Panc1 (cell line): ENCODE data around the gene AGPAT4. TPM values are rescaled to one million over a fixed set of nuclear protein-coding genes. Genes with fewer than 3 reads are reported as not detected.

Experiments used
- ATAC-seq: fragments of 200-7000 bp; cut with Tn5 transposase; 2 replicates; pipeline ENCODE4 v1.9.1; 2020; ENCODE audit warnings: mild to moderate bottlenecking, moderate library complexity
- BruUV-seq: library from RNA; stranded (reverse); fragments of 400-500 nt; replicated peaks from 2 replicates; lab custom pipeline; 2021; lab: Mats Ljungman, UMichigan
- CTCF ChIA-PET: fragments of 300-600 bp; sonication (Branson Sonifier 250); formaldehyde crosslinking; loops from one replicate; lab custom pipeline; 2022; ENCODE audit warnings: antibody characterized with exemption; lab: Charles Lee
- POLR2A ChIA-PET: fragments of 300-600 bp; sonication (Branson Sonifier 250); formaldehyde crosslinking; loops from one replicate; lab custom pipeline; 2022; ENCODE audit warnings: antibody characterized with exemption; lab: Charles Lee
- DNase-seq: peaks from one replicate; pipeline ENCODE4 v3.0.0-alpha.2; 2010; ENCODE audit warnings: low read depth, low spot score
- H3K27ac ChIP-seq: 2 replicates; pipeline ENCODE4 v1.5.1; 2011; ENCODE audit warnings: mild to moderate bottlenecking, low read length, inconsistent platforms
- H3K27me3 ChIP-seq: fragments of 200-500 bp; sonication (Bioruptor generic); 2 replicates; pipeline ENCODE4 v1.6.0; 2014; ENCODE audit warnings: low read length, inconsistent platforms; ENCODE audit not compliant: control insufficient read depth, insufficient read depth
- H3K36me3 ChIP-seq: fragments of 200-500 bp; sonication (Bioruptor generic); 2 replicates; pipeline ENCODE4 v1.5.1; 2014; ENCODE audit warnings: inconsistent platforms, mild to moderate bottlenecking, low read length, moderate library complexity; ENCODE audit not compliant: control insufficient read depth, insufficient read depth
- H3K4me1 ChIP-seq: 2 replicates; pipeline ENCODE4 v1.5.1; 2011; ENCODE audit warnings: inconsistent platforms, mild to moderate bottlenecking, low read length, moderate library complexity; ENCODE audit not compliant: control insufficient read depth, insufficient read depth
- H3K4me3 ChIP-seq, 2 experiments: 2 replicates each; pipeline ENCODE4 v1.5.1; 2011 to 2012; ENCODE audit warnings: low read depth in 2 of 2, low read length in 2 of 2, mild to moderate bottlenecking in 2 of 2, inconsistent platforms in 1 of 2, moderate library complexity in 1 of 2
- H3K9me3 ChIP-seq: fragments of 200-500 bp; sonication (Bioruptor generic); 2 replicates; pipeline ENCODE4 v1.5.1; 2014; ENCODE audit warnings: low read depth, mild to moderate bottlenecking, inconsistent platforms, low read length, moderate library complexity; ENCODE audit not compliant: control insufficient read depth, insufficient read depth
- CTCF ChIP-seq: fragments of 450-650 bp; IDR thresholded peaks from 2 replicates; pipeline ENCODE4 v1.5.1; 2017; ENCODE audit warnings: mild to moderate bottlenecking
- POLR2AphosphoS5 ChIP-seq: IDR thresholded peaks from 2 replicates; pipeline ENCODE4 v1.6.1; 2012; ENCODE audit warnings: mild to moderate bottlenecking, low read depth, low read length, moderate library complexity
- SIN3A ChIP-seq: IDR thresholded peaks from 2 replicates; pipeline ENCODE4 v1.6.1; 2012; ENCODE audit warnings: low read depth, mild to moderate bottlenecking, low read length, moderate library complexity, borderline replicate concordance; ENCODE audit not compliant: insufficient read depth
- TCF7L2 ChIP-seq: IDR thresholded peaks from 2 replicates; pipeline ENCODE4 v1.6.1; 2011; ENCODE audit warnings: mild to moderate bottlenecking, low read depth, low read length, inconsistent platforms
- in situ Hi-C: cut with HindIII; loops from 2 replicates; pipeline ENCODE4 v1.10.0; 2016; ENCODE audit warnings: low sequenced_read_pairs, low pct_unique_long_range_greater_than_20kb
- intact Hi-C: fragments of 100-400 bp; cut with micrococcal nuclease; formaldehyde crosslinking; loops from one replicate; pipeline ENCODE4 v1.10.0; 2022; ENCODE audit not compliant: unreplicated experiment
- total RNA-seq: library from RNA; stranded (reverse); gene quantifications from one replicate; pipeline ENCODE4 v1.2.1, GENCODE V29; 2021; ENCODE audit not compliant: unreplicated experiment
- TF ChIP-seq, protein P1 (sequence below), 2 experiments: IDR thresholded peaks; 2 replicates each; pipeline ENCODE4 v1.6.1; 2011 to 2012; ENCODE audit warnings: low read depth in 2 of 2, control low read depth in 1 of 2, low read length in 1 of 2, mild to moderate bottlenecking in 1 of 2, moderate library complexity in 1 of 2; ENCODE audit not compliant: insufficient read depth in 1 of 2

The AGPAT4 gene
- total RNA-seq, 1 experiment from 2014 or later, result 12.9 TPM

GRCh38 chr6:161143663-161144430, 130.0 kb downstream of the AGPAT4 start:
- Histone ChIP-seq H3K9me3 (no peaks in the 10 kb centered on the region), H3K4me3 (no peak overlapping the region), H3K27ac (no peak overlapping the region), H3K4me1 (no peaks in the 10 kb centered on the region), H3K27me3 (no peaks in the 10 kb centered on the region), H3K36me3 (no peaks in the 10 kb centered on the region)
- in situ Hi-C loops (no loop called here), intact Hi-C loops (no loop called here)
- ATAC-seq, result no peak
- CTCF ChIA-PET, result interaction anchor here (0.5 kb wide), 1 partner anchor 55 kb away, joined by 3 read pairs; no protein-coding TSS in a partner anchor
- BruUV-seq, result no TSS peak
- DNase-seq, result no peak
- POLR2A ChIA-PET, result no interaction called here
- no peak for TF ChIP-seq POLR2AphosphoS5
- TF ChIP-seq, protein P1, sequence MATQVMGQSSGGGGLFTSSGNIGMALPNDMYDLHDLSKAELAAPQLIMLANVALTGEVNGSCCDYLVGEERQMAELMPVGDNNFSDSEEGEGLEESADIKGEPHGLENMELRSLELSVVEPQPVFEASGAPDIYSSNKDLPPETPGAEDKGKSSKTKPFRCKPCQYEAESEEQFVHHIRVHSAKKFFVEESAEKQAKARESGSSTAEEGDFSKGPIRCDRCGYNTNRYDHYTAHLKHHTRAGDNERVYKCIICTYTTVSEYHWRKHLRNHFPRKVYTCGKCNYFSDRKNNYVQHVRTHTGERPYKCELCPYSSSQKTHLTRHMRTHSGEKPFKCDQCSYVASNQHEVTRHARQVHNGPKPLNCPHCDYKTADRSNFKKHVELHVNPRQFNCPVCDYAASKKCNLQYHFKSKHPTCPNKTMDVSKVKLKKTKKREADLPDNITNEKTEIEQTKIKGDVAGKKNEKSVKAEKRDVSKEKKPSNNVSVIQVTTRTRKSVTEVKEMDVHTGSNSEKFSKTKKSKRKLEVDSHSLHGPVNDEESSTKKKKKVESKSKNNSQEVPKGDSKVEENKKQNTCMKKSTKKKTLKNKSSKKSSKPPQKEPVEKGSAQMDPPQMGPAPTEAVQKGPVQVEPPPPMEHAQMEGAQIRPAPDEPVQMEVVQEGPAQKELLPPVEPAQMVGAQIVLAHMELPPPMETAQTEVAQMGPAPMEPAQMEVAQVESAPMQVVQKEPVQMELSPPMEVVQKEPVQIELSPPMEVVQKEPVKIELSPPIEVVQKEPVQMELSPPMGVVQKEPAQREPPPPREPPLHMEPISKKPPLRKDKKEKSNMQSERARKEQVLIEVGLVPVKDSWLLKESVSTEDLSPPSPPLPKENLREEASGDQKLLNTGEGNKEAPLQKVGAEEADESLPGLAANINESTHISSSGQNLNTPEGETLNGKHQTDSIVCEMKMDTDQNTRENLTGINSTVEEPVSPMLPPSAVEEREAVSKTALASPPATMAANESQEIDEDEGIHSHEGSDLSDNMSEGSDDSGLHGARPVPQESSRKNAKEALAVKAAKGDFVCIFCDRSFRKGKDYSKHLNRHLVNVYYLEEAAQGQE (IDR thresholded peaks at IDR 0.05; ENCODE audit: insufficient read depth in 1 of 2, low read depth in 2 of 2, low read length in 1 of 2), result no peak
- no peak for TF ChIP-seq SIN3A
- TF ChIP-seq TCF7L2, result no peak
- no peak for TF ChIP-seq CTCF

DNA sequence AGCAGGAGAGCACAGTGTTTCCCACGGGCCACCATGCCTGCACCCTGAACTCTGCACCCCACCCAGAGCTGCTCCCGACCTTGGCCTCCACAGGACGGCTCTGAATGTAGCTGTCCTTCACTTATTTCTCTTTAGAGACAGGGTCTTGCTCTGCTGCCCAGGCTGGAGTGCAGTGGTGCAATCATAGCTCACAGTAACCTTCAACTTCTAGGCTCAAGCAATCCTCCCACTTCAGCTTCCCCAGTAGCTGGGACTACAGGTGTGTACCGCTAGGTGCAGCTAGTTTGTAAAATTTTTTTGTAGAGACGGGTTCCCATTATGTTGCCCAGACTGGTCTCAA, 130.9 kb downstream of the AGPAT4 start:
- Histone ChIP-seq H3K4me3 (no peak overlapping the region), H3K36me3 (no peaks in the 10 kb centered on the region), H3K27me3 (no peaks in the 10 kb centered on the region), H3K9me3 (no peaks in the 10 kb centered on the region), H3K27ac (no peak overlapping the region), H3K4me1 (no peaks in the 10 kb centered on the region)
- ChIA-PET CTCF (no interaction called here), POLR2A (no interaction called here)
- intact Hi-C loops, result no loop called here
- TF ChIP-seq TCF7L2, result no peak
- TF ChIP-seq SIN3A, result no peak
- TF ChIP-seq POLR2AphosphoS5, result no peak
- TF ChIP-seq, protein P1 (IDR thresholded peaks at IDR 0.05; ENCODE audit: insufficient read depth in 1 of 2, low read depth in 2 of 2, low read length in 1 of 2), result no peak
- no peak for DNase-seq
- in situ Hi-C loops, result no loop called here
- BruUV-seq, result no TSS peak
- no peak for ATAC-seq
